Retinal pigment epithelial cell (primary cell): ENCODE measurements around the gene MAN1B1.
"Not testable (repeated sequence)": the region's sequence is repeated elsewhere in the genome, so short reads cannot be mapped to it uniquely, and the experiment has no call there.

Experiments
- DNase-seq: peaks from one replicate; pipeline ENCODE4 v3.0.0-alpha.2; 2010; ENCODE audit warnings: low read depth
- H3K4me3 ChIP-seq: 2 replicates; pipeline ENCODE4 v1.5.1; 2011; ENCODE audit warnings: mild to moderate bottlenecking, low read length, control low read depth, moderate library complexity
- TF ChIP-seq, protein P1 (sequence below): conservative IDR thresholded peaks from 2 replicates; pipeline ENCODE4 v1.5.1; 2011; ENCODE audit warnings: low read depth, low read length, control low read depth, inconsistent platforms

MAN1B1 gene

DNA sequence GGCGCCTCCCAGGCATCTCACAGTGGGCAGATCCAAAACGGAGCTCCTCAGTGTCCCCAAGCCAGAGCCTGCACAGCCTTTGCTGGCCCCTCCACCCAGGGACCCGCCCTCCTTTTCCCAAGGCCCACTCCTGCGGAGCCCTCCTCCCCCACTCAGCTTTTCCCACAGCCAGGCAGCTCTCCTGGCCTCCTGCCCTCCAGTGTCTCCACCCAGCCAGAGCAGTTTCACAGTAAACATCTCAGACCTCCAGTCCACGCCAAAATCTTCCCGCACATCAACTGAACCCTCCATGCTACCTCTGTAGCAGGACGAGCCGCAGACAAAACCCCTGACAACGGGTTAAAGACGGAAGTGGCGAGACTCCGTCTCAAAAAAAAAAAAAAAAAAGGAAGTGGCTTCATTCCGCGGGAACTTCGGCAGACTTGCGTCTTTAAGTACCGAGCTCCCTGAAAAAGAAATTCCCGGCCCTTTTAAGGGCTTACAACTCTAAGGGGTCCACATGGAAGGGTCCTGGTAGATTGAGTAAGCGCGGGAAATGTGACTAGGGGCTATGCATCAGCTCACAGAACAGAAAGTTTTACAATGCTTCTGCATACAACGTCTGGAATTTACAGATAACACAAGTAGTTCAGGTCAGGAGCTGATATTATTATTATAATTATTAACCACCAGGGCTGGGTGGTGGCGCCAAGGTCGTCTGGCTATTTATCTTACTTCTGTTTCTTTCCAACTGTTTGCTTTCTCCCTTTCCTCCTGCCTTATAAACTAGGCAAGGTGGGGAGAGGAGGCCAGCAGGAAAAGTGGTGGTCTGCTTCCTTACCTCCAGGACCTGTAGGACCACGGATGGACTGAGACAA is 40.7 kb downstream of the MAN1B1 start:
- DNase-seq: no peak
- TF ChIP-seq, protein P1, sequence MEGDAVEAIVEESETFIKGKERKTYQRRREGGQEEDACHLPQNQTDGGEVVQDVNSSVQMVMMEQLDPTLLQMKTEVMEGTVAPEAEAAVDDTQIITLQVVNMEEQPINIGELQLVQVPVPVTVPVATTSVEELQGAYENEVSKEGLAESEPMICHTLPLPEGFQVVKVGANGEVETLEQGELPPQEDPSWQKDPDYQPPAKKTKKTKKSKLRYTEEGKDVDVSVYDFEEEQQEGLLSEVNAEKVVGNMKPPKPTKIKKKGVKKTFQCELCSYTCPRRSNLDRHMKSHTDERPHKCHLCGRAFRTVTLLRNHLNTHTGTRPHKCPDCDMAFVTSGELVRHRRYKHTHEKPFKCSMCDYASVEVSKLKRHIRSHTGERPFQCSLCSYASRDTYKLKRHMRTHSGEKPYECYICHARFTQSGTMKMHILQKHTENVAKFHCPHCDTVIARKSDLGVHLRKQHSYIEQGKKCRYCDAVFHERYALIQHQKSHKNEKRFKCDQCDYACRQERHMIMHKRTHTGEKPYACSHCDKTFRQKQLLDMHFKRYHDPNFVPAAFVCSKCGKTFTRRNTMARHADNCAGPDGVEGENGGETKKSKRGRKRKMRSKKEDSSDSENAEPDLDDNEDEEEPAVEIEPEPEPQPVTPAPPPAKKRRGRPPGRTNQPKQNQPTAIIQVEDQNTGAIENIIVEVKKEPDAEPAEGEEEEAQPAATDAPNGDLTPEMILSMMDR: no peak
- H3K4me3 ChIP-seq: no peak overlapping the region

DNA sequence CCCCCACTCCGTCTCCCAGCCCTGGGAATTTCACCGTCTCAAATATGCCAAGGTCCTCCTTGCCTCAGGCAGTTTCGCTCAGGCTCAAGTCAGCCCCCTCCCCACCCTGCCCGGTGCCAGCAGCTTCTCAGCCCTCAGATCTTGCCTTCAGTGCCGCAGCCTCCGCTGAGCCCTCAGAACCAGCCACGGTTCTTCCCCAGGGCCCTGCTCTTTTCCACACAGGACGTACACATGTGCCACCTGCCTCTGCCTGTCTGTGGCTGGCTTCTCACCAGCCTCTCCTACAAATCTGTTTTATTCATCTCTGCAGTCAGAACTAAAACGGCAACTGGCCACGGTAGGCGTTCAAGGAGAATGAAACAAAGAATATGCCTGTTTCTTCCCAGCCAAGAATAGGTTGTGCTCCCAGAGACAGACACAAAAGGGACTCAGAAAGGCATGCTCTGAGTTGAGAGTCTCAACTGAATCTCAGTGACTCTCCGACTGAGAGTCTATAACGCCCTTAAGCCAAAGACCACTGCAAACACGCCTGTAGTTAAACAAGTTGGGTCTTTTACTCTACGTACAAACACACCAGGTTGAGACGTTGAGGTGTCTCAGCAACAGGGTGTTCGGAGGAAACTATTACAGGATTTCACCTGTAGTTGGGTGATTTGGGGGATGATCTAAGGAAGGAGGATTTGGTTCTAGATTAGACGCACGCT is 41.5 kb downstream of the MAN1B1 start:
- TF ChIP-seq, protein P1: no peak
- DNase-seq: no peak
- H3K4me3 ChIP-seq: peak overlapping the region; percentile 72

GRCh38 chr9:137128862-137129455 is 42.2 kb downstream of the MAN1B1 start:
- DNase-seq: no peak
- peak overlapping the region; percentile 72 for H3K4me3 ChIP-seq
- TF ChIP-seq, protein P1: no peak

GRCh38 chr9:137129456-137130175 is 42.8 kb downstream of the MAN1B1 start:
- TF ChIP-seq, protein P1: no peak
- DNase-seq: peak; percentile 68
- peak overlapping the region; percentile 72 for H3K4me3 ChIP-seq

- TF ChIP-seq, protein P1: no peak
- DNase-seq: no peak
- H3K4me3 ChIP-seq: peak overlapping the region; percentile 72
These were observed 43.5 kb downstream of the MAN1B1 start for GRCh38 chr9:137130176-137130755.

DNA sequence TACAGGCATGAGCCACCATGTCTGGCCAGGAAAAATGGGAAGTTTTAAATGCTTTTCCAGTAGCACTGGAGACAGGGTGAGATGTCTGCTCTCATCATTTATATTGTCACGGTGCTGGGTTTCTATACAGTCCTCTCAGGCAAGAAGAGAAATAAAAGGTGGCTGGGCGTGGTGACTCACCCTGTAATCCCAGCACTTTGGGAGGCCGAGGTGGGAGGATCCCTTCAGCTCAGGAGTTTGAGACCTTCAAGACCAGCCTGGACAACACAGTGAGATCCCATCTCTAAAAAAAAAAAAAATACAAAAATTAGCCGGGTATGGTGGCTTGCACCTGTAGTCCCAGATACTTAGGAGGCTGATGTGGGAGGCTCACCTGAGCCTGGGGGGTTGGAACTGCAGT is 47.4 kb downstream of the MAN1B1 start:
- DNase-seq: no peak
- no peak overlapping the region for H3K4me3 ChIP-seq
- TF ChIP-seq, protein P1: no peak

DNA sequence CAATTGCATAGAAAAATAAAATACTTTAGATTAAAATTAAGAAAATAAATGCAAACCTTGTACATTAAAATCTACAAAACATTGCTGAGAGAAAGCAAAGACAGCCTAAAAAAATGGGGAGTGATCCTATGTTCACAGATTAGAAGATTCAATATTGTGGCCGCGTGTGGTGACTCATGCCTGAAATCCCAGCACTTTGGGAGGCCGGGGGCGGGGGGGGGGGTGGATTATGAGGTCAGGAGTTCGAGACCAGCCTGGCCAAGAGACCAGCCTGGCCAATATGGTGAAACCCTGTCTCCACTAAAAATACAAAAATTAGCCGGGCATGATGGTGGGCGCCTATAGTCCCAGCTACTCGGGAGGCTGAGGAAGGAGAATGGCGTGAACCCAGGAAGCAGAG is 48.4 kb downstream of the MAN1B1 start:
- DNase-seq, H3K4me3 ChIP-seq: not testable (repeated sequence)
